HG03520 (cell line): ENCODE data around the gene FITM1.

Experiments used
- ATAC-seq: cut with Tn5 transposase; IDR thresholded peaks from one replicate; pipeline ENCODE4 v1.9.1; 2021; ENCODE audit warnings: mild to moderate bottlenecking, moderate library complexity; ENCODE audit not compliant: unreplicated experiment

The FITM1 gene

DNA sequence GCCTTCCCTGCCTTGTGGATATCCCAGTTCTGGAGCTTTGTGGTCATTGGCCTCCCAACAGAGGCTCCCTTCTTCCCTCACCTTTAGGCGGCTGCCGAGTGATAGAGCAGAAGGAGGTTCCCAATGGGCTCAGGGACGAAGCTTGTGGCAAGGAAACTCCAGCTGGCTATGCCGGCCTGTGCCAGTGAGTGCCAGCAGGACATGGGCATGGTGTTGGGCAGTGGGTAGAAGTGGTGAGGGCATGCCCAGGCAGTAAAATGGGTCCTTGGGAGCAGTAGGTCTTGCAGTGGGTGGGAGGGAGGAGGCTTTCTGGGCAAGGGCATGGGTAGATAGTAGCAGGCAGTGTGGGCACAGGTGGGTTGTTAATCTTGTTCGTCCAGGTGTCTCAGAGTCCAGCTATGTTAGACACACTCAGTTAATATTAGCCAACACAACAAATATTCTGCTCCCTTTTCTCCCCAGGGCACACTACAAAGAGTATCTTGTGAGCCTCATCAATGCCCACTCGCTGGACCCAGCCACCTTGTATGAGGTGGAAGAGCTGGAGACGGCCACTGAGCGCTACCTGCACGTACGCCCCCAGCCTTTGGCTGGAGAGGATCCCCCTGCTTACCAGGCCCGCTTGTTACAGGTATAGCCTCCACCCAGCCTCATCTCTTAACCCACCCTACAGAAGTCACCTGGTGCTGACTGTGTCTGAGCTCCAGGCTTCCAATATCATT, 29.5 kb downstream of the FITM1 start:
- ATAC-seq, result no peak

DNA sequence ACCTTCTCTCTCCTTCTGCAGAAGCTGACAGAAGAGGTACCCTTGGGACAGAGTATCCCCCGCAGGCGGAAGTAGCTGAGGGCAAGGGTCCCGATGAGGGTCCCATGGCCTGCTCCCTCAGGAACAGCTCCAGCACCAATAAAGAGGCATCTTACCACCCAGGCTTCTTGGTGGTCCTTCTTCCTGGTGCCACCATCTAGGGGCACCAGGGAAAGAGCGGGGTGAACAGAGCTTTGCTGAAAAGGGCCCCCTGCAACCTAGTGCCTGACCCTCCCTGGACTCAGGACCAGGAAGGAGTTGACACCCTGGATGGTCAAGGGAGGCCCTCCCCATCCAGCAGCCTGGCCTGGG, 30.0 kb downstream of the FITM1 start:
- no peak for ATAC-seq

DNA sequence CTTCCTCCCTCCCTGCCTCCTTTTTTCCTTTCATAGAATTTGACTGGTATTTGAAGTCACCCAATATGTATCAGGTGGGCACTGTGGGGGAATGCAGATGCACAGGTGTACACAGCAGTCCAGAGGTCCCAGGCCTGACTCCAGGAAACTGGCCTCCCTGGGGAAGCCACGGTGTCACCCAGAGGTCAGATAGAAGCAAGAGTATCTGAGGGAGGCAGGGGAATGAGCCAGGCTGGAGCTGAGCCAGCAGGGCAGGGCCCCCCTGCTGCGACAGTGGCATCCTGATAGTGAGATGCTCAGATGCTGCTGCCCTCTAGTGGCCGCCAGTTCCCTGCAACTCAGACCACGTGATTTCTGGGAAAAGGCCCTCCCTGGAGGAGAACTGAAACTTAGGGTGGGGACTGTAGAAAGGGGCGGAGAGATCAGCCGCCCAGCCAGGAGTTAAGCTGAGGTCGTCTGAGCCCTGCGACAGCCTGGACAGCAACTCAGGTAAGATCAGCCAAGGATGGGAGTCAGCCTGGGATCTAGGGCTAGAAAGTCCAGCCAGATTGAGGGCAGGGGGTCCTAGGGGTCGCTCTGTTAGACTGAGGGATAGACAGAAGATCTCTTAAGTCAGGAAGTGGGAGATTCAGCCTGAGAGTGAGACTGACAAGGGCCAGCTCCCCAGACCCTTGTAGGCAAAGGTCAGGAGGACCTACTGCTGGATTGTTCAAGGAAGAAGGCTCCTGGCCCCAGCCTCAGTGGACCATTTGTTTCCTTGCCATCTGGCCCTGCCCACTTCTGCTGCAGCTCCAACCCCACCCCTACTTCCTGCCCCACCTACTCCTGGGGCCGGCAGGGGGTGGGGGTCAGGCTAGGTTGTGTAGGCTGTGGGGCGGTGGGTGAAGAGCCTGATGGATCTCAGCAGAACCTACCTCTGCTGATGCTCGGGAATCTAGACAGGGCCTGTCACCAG, 30.7 kb downstream of the FITM1 start, which contains the start of gene IRF9:
Gene IRF9, plus strand, starts transcription at position 416 of the 955 bp plus-strand sequence. CDS start 880 bp downstream, outside the sequence.
- ATAC-seq, result peak; percentile 72

DNA sequence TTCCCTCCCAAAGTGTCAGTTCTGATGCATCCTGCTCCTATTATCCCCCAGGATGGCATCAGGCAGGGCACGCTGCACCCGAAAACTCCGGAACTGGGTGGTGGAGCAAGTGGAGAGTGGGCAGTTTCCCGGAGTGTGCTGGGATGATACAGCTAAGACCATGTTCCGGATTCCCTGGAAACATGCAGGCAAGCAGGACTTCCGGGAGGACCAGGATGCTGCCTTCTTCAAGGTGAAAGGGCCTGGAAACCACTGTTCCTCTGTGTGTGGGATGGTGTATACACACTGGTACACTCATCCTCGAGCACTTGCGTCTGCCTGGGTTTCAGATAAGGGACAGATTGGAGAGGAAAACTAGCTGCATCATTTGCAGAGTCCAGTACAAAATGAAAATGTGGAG, 31.6 kb downstream of the FITM1 start:
- no peak for ATAC-seq

DNA sequence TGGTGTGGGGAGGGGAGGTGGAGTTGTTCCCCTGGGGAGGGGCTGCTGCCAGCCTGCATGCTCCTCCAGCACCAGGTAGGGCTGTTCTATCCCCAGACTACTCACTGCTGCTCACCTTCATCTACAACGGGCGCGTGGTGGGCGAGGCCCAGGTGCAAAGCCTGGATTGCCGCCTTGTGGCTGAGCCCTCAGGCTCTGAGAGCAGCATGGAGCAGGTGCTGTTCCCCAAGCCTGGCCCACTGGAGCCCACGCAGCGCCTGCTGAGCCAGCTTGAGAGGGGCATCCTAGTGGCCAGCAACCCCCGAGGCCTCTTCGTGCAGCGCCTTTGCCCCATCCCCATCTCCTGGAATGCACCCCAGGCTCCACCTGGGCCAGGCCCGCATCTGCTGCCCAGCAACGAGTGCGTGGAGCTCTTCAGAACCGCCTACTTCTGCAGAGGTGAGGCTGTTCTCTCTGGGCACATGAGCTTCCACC, 34.1 kb downstream of the FITM1 start:
- no peak for ATAC-seq

DNA sequence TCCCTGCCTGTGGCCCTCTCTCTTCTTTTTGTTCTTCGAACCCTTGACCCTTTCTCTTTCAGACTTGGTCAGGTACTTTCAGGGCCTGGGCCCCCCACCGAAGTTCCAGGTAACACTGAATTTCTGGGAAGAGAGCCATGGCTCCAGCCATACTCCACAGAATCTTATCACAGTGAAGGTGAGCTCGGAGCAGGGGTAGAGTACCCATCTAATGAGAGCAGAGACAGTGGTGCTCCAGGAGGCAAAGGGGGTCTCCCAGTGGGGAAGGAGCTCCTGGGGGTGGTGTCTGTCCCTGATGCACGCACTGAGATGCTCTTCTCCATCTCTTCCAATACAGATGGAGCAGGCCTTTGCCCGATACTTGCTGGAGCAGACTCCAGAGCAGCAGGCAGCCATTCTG, 35.3 kb downstream of the FITM1 start:
- no peak for ATAC-seq

DNA sequence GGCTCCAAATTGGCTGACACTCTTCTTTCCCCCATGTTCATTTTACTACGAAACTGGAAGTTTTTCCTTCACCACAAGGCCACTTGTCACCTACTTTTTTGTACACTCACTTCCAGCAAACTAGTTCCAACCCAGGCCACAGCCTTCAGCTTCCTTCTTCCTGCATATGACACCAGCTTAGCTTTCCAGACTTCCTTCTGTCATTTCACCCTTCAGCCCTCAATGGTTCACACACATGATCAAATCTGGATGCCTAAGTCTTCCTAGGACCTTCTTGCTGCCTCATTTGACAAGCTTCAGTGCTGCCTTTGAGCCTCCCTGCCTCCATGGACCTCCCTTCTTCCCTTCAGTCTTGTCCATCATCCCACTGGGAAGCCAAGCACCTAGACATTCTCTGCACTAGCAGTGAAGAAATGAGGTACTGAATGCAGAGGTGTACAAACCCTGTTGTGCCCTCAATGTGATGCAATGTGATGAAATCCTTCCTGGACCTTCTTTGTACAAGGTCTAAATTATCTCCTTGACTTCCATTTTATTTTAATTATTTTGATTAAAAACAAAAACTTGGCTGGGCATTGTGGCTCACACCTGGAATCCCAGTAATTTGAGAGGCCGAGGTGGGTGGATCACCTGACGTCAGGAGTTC, 37.1 kb downstream of the FITM1 start:
- no peak for ATAC-seq

DNA sequence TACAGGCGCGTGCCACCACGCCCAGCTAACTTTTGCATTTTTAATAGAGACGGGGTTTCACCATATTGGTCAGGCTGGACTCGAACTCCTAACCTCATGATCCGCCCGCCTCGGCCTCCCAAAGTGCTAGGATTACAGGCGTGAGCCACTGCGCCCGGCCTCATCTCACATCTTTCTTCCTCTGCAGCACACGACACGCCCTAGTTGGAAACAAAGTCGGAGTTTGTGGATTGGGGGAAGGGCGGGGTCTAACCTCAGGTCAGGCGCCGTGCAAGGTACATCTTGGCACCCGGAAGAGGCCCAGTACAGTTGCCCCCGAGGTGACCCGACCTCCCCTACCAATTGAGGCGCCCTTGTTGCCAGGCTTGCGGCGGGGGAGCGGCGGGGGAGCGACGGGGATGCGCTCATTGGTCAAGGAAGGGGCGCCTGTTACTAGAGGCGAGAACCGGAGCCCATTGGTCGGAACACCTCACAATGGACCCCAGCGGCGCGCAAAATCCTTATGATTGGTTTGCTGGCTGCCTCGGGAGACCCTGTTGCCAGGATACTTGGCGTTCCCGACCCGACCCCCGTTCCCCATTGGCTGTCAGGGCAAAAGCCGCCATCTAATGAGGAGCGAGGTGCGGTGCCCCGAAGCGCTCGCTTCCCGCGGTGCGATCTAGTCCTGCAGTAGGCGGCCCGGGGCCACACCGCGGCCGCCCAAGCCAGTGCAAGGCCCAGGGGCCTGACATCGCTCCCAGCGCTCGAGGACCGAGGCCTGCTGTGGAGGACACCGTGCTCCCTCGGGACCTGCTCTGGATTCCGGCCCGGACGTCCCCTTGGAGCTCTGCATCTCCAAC, 41.2 kb downstream of the FITM1 start, which contains the start of gene REC8:
Gene REC8, plus strand, starts transcription at position 659 of the 839 bp plus-strand sequence. CDS start 473 bp downstream, outside the sequence.
- ATAC-seq, result peak; percentile 64

DNA sequence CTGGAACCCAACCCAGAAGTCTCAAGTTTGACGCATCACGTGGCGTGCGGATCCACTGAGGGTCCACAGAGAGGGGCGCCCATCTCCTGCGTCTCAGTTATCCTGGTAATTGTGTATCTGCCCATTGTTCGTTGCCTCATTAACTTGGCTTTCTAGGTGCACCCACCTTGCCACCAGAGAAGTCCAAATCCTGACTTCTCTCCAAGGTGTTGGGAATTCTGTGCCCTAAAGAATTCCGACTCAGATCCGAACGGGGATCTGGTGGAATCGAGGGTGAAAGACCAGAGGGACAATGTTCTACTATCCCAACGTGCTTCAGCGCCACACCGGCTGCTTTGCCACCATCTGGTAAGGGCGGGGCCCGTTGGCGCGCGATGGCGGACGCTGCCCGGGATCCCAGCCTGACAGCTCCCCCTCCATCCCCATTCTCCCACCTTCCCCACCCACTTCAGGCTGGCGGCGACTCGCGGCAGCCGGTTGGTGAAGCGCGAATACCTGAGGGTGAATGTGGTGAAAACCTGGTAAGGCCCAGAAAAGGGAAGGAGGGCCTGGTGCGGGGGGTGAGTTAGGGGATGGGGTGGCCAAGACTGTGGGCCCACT, 41.9 kb downstream of the FITM1 start:
- ATAC-seq, result no peak

DNA sequence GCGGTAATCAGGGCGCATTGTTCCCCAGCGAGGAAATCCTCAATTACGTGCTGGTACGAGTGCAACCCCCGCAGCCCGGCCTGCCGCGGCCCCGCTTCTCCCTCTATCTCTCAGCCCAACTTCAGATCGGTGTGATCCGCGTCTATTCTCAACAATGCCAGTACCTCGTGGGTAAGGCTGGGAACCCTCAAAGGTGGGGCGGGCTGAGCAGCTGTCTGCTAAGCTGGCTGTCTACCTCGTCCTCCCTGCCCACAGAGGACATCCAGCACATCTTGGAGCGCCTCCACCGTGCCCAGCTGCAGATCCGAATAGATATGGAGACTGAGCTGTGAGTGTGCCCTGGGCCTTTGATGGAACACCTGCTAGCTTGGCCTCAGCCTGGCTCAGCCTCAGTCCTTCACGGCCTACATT, 42.4 kb downstream of the FITM1 start:
- ATAC-seq, result no peak

DNA sequence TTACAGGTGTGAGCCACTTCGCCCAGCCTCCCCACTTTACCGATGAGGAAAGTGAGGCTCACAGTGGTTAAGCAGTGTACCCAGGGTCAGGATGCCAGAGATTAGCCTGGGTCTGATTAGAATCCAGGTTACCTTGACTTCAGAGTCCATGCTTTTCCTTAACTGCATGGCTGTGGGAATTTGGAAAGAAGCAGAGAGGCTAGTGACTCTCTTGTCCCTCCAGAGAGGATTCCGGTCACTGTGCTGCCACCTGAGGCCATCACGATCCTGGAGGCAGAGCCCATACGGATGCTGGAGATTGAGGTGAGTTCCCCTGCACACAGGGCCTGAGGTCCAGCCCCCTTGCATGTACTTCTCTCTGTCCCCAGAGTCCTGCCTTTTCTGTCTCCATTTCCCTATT, 46.1 kb downstream of the FITM1 start:
- no peak for ATAC-seq

DNA sequence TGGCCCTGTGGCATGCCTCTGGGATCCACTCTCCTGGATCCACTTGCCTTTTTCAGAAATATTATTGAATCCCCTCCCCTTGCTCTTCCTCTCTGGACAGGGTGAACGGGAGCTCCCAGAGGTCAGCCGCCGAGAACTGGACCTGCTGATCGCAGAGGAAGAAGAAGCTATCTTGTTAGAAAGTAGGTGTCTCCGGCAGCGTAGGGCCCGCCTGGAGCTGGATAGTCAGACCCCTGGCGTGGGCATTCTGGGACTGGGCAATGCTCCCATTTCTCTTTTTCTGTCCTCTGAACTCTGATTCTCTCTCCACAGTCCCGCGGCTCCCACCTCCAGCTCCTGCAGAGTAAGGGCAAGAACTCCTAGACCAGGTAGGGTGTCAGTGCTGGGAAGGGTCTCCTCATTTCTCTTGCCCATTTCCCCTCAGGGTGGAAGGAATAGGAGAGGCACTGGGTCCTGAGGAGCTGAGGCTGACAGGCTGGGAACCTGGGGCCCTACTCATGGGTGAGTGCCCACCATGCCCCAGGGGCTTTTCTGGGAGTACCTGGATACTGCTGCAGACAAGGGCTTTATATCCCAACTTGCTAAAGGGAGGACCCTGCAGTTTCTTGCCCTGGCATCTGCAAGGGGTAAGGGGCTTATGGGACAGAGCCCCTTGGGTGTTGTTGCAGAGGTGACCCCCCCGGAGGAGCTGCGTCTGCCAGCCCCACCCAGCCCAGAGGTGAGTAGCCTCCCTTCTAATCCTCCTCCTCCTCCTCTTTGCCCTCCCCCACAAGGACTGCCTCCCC, 46.8 kb downstream of the FITM1 start:
- no peak for ATAC-seq

DNA sequence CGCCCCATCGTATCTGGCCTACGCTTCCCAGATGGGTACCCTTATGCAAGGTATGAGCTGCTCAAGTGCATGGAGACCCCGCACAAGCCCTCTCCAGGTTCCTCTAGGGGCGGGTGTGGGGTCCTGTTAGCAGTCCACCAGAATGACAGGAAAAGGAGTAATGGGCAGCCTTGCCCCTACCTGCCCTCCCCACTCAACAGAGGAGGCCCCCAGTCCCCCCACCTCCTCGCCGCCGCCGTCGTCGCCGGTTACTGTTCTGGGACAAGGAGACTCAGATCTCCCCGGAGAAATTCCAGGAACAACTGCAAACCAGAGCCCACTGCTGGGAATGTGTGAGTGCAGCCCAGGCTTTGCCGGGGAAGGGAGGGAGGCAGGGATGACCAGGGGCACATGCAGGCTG, 47.4 kb downstream of the FITM1 start:
- ATAC-seq, result no peak

DNA sequence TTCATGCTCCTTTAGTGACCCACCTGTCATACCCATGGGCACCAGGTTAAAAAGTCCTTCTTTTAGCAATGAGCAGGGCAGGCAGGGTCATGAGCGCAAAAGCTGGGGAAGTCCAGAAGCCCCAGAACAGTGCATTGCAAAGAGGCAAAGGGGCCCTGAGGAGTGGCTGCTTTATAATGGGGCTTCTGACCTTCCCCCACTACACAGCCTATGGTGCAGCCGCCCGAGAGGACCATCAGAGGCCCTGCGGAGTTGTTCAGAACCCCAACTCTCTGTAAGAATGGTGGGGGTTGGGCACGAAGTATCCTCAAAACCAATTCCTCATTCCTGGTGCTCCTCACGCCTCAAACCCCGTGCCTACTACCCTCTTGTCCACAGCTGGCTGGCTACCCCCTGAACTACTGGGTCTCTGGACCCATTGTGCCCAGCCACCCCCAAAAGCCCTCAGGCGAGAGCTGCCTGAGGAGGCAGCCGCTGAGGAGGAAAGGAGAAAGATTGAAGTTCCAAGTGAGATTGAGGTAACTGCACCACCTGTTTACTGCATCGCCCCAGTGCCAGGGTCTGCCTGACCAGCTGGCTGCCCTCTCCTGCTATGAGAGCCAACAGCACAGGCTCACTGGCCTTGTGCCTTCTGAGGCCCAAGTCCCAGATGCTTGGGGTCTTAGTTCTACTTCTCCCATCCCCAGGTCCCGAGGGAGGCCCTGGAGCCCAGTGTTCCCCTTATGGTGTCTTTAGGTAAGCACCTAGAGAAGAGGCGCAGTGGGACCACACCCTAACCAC, 48.1 kb downstream of the FITM1 start:
- ATAC-seq, result no peak

DNA sequence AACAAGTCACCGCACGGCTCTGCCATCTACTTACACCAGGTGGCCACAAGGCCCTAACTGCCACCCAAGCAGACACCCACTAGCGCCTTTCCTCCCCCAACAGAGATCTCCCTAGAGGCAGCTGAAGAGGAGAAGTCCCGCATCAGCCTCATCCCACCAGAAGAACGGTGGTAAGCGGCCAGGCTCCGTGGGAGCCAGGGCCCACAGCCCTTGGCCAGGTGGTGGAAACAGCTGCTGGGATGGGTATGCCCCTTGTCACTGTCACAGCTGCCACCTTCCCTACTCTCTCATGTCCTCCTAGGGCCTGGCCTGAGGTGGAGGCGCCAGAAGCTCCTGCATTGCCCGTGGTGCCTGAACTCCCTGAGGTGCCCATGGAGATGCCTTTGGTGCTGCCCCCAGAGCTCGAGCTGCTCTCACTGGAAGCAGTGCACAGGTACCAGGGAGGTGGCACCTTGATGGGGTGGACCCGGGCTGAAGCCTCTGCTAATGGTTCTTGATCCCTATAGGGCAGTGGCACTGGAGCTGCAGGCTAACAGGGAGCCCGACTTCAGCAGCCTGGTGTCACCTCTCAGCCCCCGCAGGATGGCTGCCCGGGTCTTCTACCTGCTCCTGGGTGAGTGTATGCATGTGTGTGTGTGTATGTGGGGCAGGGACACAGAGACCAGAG, 49.0 kb downstream of the FITM1 start:
- no peak for ATAC-seq

DNA sequence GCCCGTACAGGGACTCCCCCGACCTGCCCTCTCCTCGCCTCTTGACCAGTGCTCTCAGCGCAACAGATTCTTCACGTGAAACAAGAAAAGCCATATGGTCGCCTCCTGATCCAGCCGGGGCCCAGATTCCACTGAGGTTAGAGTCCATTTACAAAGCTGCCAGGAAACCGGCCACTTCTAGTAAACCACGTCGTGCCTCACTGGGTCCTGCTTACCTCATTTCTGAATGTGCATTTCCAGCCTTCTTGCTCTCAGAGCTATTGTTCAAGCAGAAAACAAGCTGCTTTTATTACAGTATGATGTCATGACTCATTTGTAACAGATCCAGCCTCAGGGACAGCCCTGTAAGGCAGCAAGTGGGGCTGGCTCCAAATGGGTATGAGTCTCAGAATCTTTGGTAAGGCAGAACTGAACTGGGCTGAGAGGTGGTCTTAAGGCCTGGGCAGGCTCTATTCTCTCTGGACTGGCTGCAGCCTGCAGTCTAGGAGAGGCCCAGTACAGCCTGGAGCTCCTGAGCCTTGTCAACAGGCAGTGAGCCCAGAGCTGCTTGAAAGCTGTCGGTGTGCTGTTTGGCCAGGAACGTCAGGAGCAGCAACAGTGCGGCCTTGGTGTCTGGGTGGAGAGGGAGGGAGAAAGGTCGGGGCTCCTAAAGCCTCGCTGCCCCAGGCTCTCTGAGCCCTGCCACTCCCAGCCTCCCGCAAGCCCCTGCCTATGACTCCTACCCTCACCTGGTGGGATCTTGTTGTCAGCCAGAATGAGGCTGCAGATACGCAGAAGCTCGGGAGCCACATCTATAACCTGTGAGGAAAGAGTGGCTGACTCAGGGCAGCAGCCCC, 49.7 kb downstream of the FITM1 start:
- ATAC-seq, result no peak
